Astrocyte (in vitro differentiated cells and primary cell): ENCODE results near the gene CFAP70. TPM values are rescaled to one million over a fixed set of nuclear protein-coding genes. Genes with fewer than 3 reads are reported as not detected.
A peak's percentile ranks its signal among the peaks of the same experiment; 100 is the strongest.

Source experiments
- DNase-seq: peaks from one replicate; pipeline ENCODE4 v3.0.0-alpha.2; 2010; ENCODE audit warnings: low read depth
- FAIRE-seq: peaks from 2 replicates; lab custom pipeline; 2011; peaks lifted over from hg19 to GRCh38; lab: Jason Lieb, UNC
- H2AFZ ChIP-seq: 2 replicates; pipeline ENCODE4 v1.6.0; 2012; ENCODE audit warnings: low read depth, low read length, inconsistent platforms
- H3K27ac ChIP-seq: 2 replicates; pipeline ENCODE4 v1.5.1; 2011; ENCODE audit warnings: low read depth, low read length, inconsistent platforms
- H3K27me3 ChIP-seq: 2 replicates; pipeline ENCODE4 v1.6.0; 2011; ENCODE audit warnings: low read length, inconsistent platforms; ENCODE audit not compliant: insufficient read depth
- H3K36me3 ChIP-seq: 2 replicates; pipeline ENCODE4 v1.5.1; 2011; ENCODE audit warnings: low read length, inconsistent platforms; ENCODE audit not compliant: insufficient read depth
- H3K4me1 ChIP-seq: 2 replicates; pipeline ENCODE4 v1.5.1; 2011; ENCODE audit warnings: low read length, inconsistent platforms; ENCODE audit not compliant: insufficient read depth
- H3K4me2 ChIP-seq: 2 replicates; pipeline ENCODE4 v1.6.0; 2012; ENCODE audit warnings: low read length, inconsistent platforms
- H3K4me3 ChIP-seq: 2 replicates; pipeline ENCODE4 v1.5.1; 2011; ENCODE audit warnings: low read depth, mild to moderate bottlenecking, low read length, inconsistent platforms; ENCODE audit not compliant: insufficient read depth
- H3K79me2 ChIP-seq: 2 replicates; pipeline ENCODE4 v1.6.0; 2012; ENCODE audit warnings: mild to moderate bottlenecking, low read length, inconsistent platforms; ENCODE audit not compliant: insufficient read depth
- H3K9ac ChIP-seq: 2 replicates; pipeline ENCODE4 v1.6.0; 2012; ENCODE audit warnings: mild to moderate bottlenecking, low read length, inconsistent platforms
- H3K9me3 ChIP-seq: 2 replicates; pipeline ENCODE4 v1.5.1; 2012; ENCODE audit warnings: low read depth, mild to moderate bottlenecking, low read length, inconsistent platforms; ENCODE audit not compliant: insufficient read depth
- H4K20me1 ChIP-seq: 2 replicates; pipeline ENCODE4 v1.6.0; 2012; ENCODE audit warnings: low read length, inconsistent platforms; ENCODE audit not compliant: insufficient read depth
- H3K27ac Mint-ChIP-seq: one replicate; pipeline ENCODE4 v1.8.0; 2021; ENCODE audit warnings: mild to moderate bottlenecking, mixed read lengths; ENCODE audit not compliant: unreplicated experiment
- H3K27me3 Mint-ChIP-seq: one replicate; pipeline ENCODE4 v1.8.0; 2021; ENCODE audit warnings: low read depth, mixed read lengths; ENCODE audit not compliant: unreplicated experiment
- H3K36me3 Mint-ChIP-seq: one replicate; pipeline ENCODE4 v1.8.0; 2021; ENCODE audit warnings: low read depth, mixed read lengths; ENCODE audit not compliant: unreplicated experiment
- H3K4me1 Mint-ChIP-seq: one replicate; pipeline ENCODE4 v1.8.0; 2021; ENCODE audit warnings: low read depth, mixed read lengths; ENCODE audit not compliant: unreplicated experiment
- H3K4me3 Mint-ChIP-seq: one replicate; pipeline ENCODE4 v1.8.0; 2021; ENCODE audit warnings: mild to moderate bottlenecking, moderate library complexity, mixed read lengths; ENCODE audit not compliant: unreplicated experiment
- H3K9me3 Mint-ChIP-seq: one replicate; pipeline ENCODE4 v1.8.0; 2021; ENCODE audit warnings: mild to moderate bottlenecking, mixed read lengths; ENCODE audit not compliant: unreplicated experiment
- CTCF ChIP-seq: IDR thresholded peaks from 2 replicates; pipeline ENCODE4 v1.5.1; 2011; ENCODE audit warnings: low read depth, mild to moderate bottlenecking, inconsistent platforms, low read length, moderate library complexity; ENCODE audit not compliant: insufficient read depth
- EZH2 ChIP-seq: IDR thresholded peaks from 2 replicates; pipeline ENCODE4 v1.6.1; 2012; ENCODE audit warnings: mild to moderate bottlenecking, low read length, inconsistent platforms; ENCODE audit not compliant: insufficient read depth
- total RNA-seq: library from RNA; stranded (reverse); gene quantifications from 2 replicates; pipeline ENCODE4 v1.2.1, GENCODE V29; 2021

Gene CFAP70
- total RNA-seq, 1 donor from 2014 or later = 1.3 TPM

- Histone ChIP-seq H3K27ac (no peak overlapping the region), H3K27me3 (no peaks in the 10 kb centered on the region), H3K9me3 (no peaks in the 10 kb centered on the region), H3K36me3 (peaks cover 6% of the 10 kb centered on the region), H3K4me3 (no peak overlapping the region), H2AFZ (no peak overlapping the region), H3K9ac (no peak overlapping the region), H3K79me2 (no peaks in the 10 kb centered on the region), H3K4me1 (no peaks in the 10 kb centered on the region), H3K4me2 (no peak overlapping the region), H4K20me1 (no peaks in the 10 kb centered on the region)
- H3K36me3 Mint-ChIP-seq = peaks cover 10% of the 10 kb centered on the region
- DNase-seq (no peak), FAIRE-seq (peak; percentile 72)
- H3K27ac Mint-ChIP-seq = no peak overlapping the region
- TF ChIP-seq EZH2 (no peak), CTCF (no peak)
- no peaks in the 10 kb centered on the region for H3K27me3 Mint-ChIP-seq
- no peaks in the 10 kb centered on the region for H3K9me3 Mint-ChIP-seq
- H3K4me3 Mint-ChIP-seq = no peak overlapping the region
- H3K4me1 Mint-ChIP-seq = no peaks in the 10 kb centered on the region
These were observed 139.3 kb downstream of the CFAP70 start for GRCh38 chr10:73219384-73219783.

GRCh38 chr10:73218431-73219191 lies 140.1 kb downstream of the CFAP70 start:
- H3K36me3 ChIP-seq = peaks cover 6% of the 10 kb centered on the region
- H3K4me2 ChIP-seq = no peak overlapping the region
- Mint-ChIP-seq H3K27ac (no peak overlapping the region), H3K4me1 (no peaks in the 10 kb centered on the region), H3K4me3 (no peak overlapping the region), H3K9me3 (no peaks in the 10 kb centered on the region), H3K36me3 (peaks cover 13% of the 10 kb centered on the region), H3K27me3 (no peaks in the 10 kb centered on the region)
- no peaks in the 10 kb centered on the region for H3K79me2 ChIP-seq
- H3K9me3 ChIP-seq = no peaks in the 10 kb centered on the region
- H3K9ac ChIP-seq = no peak overlapping the region
- no peaks in the 10 kb centered on the region for H4K20me1 ChIP-seq
- no peak overlapping the region for H3K4me3 ChIP-seq
- H3K27ac ChIP-seq = no peak overlapping the region
- H3K27me3 ChIP-seq = no peaks in the 10 kb centered on the region
- no peak overlapping the region for H2AFZ ChIP-seq
- H3K4me1 ChIP-seq = no peaks in the 10 kb centered on the region
- DNase-seq (no peak), FAIRE-seq (no peak)
- TF ChIP-seq CTCF (peak; percentile 40), EZH2 (no peak)

- Histone ChIP-seq H3K79me2 (no peaks in the 10 kb centered on the region), H4K20me1 (no peaks in the 10 kb centered on the region), H3K4me1 (no peaks in the 10 kb centered on the region), H3K27ac (no peak overlapping the region), H3K4me3 (no peak overlapping the region), H3K36me3 (peaks cover 6% of the 10 kb centered on the region), H3K9ac (no peak overlapping the region), H3K27me3 (no peaks in the 10 kb centered on the region), H3K9me3 (no peaks in the 10 kb centered on the region), H3K4me2 (no peak overlapping the region), H2AFZ (no peak overlapping the region)
- TF ChIP-seq EZH2 = no peak
- TF ChIP-seq CTCF = no peak
- Mint-ChIP-seq H3K4me3 (no peak overlapping the region), H3K27me3 (no peaks in the 10 kb centered on the region), H3K36me3 (peaks cover 13% of the 10 kb centered on the region), H3K9me3 (no peaks in the 10 kb centered on the region), H3K4me1 (peaks cover 2% of the 10 kb centered on the region), H3K27ac (no peak overlapping the region)
- DNase-seq (no peak), FAIRE-seq (no peak)
These were observed 141.0 kb downstream of the CFAP70 start for GRCh38 chr10:73217628-73218027.
